HS-5 (cell line): ENCODE measurements around the gene CILP.
A peak's percentile ranks its signal among the peaks of the same experiment; 100 is the strongest.
"Not testable (repeated sequence)": the region's sequence is repeated elsewhere in the genome, so short reads cannot be mapped to it uniquely, and the experiment has no call there.

Experiments used
- DNase-seq: peaks from one replicate; pipeline ENCODE4 v3.0.0-alpha.2; 2012; ENCODE audit warnings: low read depth

The CILP gene

GRCh38 chr15:65210770-65211481 is at the start of gene CILP:
TSS of gene CILP (minus strand) at chr15:65211473. CDS start at chr15:65209755, 1,718 bp downstream.
- DNase-seq = no peak

GRCh38 chr15:65260968-65261367 is 49.7 kb upstream of the CILP start:
- no peak for DNase-seq

- no peak for DNase-seq
These were observed 48.1 kb upstream of the CILP start for GRCh38 chr15:65259367-65259797.

DNA sequence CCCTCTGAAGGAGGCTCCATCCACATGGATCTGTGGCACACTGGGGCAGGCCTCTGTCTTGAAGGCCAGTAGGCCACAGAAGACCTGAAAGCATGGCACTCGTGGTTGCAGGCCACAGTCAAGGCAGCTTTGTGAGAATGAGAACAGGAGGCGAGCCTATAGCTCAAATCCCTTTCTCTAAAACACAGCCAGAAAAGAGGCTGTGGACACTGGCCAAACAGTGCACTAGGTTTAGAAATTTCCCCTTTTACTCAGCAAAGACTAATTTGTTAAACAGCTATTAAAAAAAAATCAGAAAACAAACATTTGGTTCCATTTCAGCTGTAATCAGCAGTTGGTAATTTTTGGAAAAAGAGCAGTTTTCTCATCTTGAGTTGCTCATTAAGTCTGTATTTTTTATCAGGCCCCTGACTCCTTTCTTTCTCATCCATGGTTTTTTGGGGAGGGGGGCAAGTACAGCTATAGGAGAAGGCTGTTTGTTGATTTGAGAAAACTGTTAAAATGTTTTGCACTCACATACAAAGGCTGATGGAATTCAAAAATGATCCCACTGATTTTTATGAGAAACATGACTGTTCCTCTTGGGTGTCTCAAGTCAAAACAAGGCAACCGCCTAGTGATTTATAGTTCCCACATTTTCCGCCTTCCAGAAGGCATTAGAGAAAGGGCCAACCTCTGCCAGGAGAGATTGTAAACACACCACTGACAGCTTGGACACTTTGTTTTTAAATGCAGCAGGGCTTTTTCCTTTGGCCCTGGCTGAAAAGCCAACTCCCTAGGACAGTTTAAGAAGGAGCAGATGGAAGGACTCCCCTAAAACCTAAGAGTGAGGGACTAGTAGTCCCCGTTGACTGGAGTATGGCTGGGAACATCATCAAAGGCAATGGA is 47.3 kb upstream of the CILP start:
- no peak for DNase-seq

GRCh38 chr15:65255486-65256140 is 44.3 kb upstream of the CILP start:
- DNase-seq = no peak

DNA sequence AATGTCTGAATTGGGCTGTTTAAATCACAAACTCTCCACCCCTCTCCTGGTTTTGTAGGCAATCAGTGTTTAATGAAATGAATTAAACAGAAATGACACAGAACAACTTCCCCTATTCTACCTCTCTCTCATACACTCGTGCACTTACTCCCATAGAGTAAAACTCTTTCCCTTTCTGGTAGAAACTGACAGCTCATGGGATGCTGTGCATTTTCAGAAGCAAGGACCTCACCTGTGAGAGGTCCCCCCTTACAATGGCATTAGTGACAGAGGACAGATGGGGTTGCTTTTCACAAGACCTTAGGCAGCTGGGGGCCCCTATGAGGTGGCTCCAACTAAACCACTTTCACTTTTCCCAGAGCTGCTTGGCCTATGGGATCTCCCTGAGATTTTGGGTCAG is 43.5 kb upstream of the CILP start:
- no peak for DNase-seq

GRCh38 chr15:65254356-65254755 is 43.1 kb upstream of the CILP start:
- DNase-seq = no peak

DNA sequence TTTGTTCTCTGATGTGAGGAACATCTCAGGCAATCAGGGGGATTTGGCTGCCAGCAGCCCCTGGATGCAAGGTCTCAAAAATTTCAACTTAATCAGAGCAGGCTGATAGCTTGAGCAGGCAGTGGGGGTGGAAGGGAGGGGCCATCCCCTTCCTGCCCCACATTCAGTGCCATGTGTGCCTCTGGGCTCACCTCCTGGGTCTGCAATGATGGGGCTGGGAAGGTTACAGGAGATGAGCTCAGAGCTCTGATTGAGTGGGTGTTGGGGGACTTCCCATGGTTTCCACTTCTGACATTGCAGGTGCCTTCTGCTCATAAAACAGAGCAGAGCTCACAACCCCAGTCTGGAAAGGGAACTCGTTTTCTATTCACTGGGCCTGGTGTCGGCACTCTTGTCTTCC is 38.4 kb upstream of the CILP start:
- no peak for DNase-seq

- no peak for DNase-seq
These were observed 37.4 kb upstream of the CILP start for GRCh38 chr15:65248511-65249255.

- DNase-seq = no peak
These were observed 35.7 kb upstream of the CILP start for GRCh38 chr15:65246939-65247338.

- no peak for DNase-seq
These were observed 34.9 kb upstream of the CILP start for GRCh38 chr15:65246026-65246714.

DNA sequence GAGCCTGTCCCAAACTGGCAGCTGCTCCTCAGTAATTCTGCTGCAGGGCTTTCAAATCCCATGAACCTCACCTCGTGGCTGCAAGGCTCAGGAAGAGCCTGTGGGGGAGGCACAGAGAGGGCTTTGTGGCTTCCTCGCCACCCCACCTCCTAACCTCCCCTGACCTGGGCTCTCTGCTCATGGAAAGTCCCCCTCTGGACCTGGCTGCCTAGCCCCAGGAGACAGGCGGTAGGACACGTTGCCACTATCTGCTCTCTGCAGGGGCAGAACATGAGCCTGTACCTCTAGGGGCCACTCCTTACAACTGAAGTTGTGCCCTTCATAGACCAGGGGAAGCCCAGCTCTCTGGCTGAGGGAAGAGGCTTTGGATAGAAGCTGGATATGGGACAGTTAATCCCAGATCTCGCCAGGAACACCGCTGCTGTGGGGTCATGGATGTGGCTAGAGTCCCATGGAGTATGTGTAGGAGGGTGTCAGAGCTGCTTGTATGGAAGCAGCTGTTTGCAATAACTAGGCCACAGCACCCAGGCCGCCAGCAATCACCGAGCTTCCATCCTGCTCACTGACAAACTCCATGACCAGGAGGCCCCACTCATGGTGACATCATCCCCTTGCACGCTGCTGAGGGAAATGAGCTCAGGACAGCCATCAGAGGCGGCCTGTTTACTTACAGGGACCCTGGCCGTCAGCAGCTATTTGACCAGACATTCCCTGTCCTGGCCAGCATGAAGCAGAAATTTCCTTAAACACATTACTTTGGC is 34.0 kb upstream of the CILP start:
- peak; percentile 14 for DNase-seq

GRCh38 chr15:65244638-65245037 is 33.4 kb upstream of the CILP start:
- DNase-seq = no peak

DNA sequence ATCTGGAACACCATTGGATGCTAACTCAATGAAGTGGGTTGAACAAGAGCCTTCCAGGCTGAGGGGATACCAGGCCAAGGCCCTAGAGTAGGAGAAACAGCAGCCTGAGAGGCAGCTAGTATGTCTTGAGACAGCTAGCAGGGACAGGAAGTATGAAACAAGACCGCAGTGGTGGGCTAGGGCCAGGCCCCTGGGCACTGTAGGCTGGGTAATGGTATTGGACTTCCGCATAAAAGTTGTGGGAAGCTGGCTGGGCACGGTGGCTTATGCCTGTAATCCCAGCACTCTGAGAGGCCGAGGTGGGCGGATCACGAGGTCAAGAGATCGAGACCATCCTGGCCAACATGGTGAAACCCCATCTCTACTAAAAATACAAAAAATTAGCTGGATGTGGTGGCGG is 25.2 kb upstream of the CILP start:
- DNase-seq = not testable (repeated sequence)

- no peak for DNase-seq
These were observed 22.4 kb upstream of the CILP start for GRCh38 chr15:65233696-65234095.

GRCh38 chr15:65232520-65232919 is 21.2 kb upstream of the CILP start:
- DNase-seq = no peak

- DNase-seq = no peak
These were observed 20.0 kb upstream of the CILP start for GRCh38 chr15:65231306-65231705.

DNA sequence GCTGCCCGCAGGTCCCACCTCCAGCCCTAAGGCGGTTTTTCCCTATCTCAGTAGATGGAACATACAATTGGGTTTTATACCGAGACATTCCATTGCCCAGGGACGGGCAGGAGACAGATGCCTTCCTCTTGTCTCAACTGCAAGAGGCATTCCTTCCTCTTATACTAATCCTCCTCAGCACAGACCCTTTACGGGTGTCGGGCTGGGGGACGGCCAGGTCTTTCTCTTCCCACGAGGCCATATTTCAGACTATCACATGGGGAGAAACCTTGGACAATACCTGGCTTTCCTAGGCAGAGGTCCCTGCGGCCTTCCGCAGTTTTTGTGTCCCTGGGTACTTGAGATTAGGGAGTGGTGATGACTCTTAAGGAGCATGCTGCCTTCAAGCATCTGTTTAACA is 15.6 kb upstream of the CILP start:
- DNase-seq = not testable (repeated sequence)

GRCh38 chr15:65226221-65226620 is 14.9 kb upstream of the CILP start:
- DNase-seq = no peak

DNA sequence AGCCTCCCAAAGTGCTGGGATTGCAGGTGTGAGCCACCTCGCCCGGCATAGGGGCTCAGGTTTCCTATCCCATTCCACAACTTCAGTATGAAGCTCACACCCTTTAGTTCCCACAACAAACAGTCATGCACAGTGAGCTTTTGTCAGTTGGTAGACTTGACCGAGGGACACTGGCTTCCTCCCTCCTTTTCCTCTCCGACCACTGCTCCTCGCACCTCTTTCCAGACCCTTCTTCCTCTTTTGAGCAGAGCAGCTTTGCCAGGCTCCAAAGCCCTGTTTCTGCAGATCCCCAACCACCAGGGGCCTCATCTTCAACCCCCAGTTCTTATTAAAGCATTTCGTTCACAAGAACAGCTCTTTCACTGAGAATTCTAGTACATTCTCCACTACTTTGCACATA is 12.7 kb upstream of the CILP start:
- DNase-seq = no peak

DNA sequence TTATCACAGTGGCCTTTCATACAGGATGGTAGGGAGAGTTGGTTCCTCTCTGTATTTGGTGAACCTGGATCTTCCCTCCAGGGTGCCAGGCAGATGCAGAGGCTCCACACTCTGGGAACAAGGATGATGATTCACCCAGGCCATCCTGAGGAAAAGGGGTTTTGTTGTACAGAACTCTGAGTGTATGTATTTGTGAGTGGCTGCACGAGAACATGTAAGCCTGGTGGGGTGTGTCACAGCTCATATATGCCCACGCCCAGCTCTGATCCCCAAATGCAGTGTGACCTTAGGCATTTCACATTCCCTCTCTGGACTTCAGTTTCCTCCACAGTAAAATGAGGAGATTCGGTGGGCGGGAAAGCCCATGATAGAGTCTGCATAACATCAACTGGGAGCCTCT is 11.6 kb upstream of the CILP start:
- DNase-seq = no peak
